HFFc6 (cell line): ENCODE measurements around the gene DNER. TPM values are rescaled to one million over a fixed set of nuclear protein-coding genes. Genes with fewer than 3 reads are reported as not detected.

Experiments
- DNase-seq: peaks from one replicate; pipeline ENCODE4 v3.0.0-alpha.2; 2018
- H3K27ac Mint-ChIP-seq: 2 replicates; pipeline ENCODE4 v1.8.0; 2020; ENCODE audit warnings: mild to moderate bottlenecking, mixed read lengths
- H3K27me3 Mint-ChIP-seq: 2 replicates; pipeline ENCODE4 v1.8.0; 2021; ENCODE audit warnings: mild to moderate bottlenecking, moderate library complexity, mixed read lengths; ENCODE audit not compliant: insufficient read depth
- H3K36me3 Mint-ChIP-seq: 2 replicates; pipeline ENCODE4 v1.8.0; 2021; ENCODE audit warnings: low read depth, mixed read lengths
- H3K4me1 Mint-ChIP-seq: 2 replicates; pipeline ENCODE4 v1.8.0; 2020; ENCODE audit warnings: low read depth, mixed read lengths
- H3K4me3 Mint-ChIP-seq: 2 replicates; pipeline ENCODE4 v1.8.0; 2020; ENCODE audit warnings: mild to moderate bottlenecking, moderate library complexity, mixed read lengths
- H3K9me3 Mint-ChIP-seq: 2 replicates; pipeline ENCODE4 v1.8.0; 2020; ENCODE audit warnings: mild to moderate bottlenecking, mixed read lengths
- total RNA-seq, 6 experiments: library from RNA; stranded (reverse); fragmentation: NEBNext Ultra II Directional; extraction: Animal tissue kit (Norgen Biotek cat#: 25700); gene quantifications; 2 replicates in 1 of 6; 3 replicates in 5 of 6; pipeline ENCODE4 v1.2.3, GENCODE V29; 2021
- TF ChIP-seq, protein P1 (sequence below): fragments of 200-600 bp; sonication (generic); IDR thresholded peaks from 2 replicates; pipeline ENCODE4 v1.5.0; 2021; ENCODE audit warnings: antibody characterized with exemption, mild to moderate bottlenecking

Gene DNER
- total RNA-seq, 6 experiments from 2014 or later, result 0.07 to 3.8 (median 2.7) TPM

- H3K9me3 Mint-ChIP-seq, result no peaks in the 10 kb centered on the region
- DNase-seq, result no peak
- no peak overlapping the region for H3K27ac Mint-ChIP-seq
- peaks cover 2% of the 10 kb centered on the region for H3K27me3 Mint-ChIP-seq
- H3K4me3 Mint-ChIP-seq, result no peak overlapping the region
- H3K36me3 Mint-ChIP-seq, result peaks cover 6% of the 10 kb centered on the region; the same call in 1 of the 2 replicates
- H3K4me1 Mint-ChIP-seq, result peaks cover 40% of the 10 kb centered on the region
- TF ChIP-seq, protein P1, sequence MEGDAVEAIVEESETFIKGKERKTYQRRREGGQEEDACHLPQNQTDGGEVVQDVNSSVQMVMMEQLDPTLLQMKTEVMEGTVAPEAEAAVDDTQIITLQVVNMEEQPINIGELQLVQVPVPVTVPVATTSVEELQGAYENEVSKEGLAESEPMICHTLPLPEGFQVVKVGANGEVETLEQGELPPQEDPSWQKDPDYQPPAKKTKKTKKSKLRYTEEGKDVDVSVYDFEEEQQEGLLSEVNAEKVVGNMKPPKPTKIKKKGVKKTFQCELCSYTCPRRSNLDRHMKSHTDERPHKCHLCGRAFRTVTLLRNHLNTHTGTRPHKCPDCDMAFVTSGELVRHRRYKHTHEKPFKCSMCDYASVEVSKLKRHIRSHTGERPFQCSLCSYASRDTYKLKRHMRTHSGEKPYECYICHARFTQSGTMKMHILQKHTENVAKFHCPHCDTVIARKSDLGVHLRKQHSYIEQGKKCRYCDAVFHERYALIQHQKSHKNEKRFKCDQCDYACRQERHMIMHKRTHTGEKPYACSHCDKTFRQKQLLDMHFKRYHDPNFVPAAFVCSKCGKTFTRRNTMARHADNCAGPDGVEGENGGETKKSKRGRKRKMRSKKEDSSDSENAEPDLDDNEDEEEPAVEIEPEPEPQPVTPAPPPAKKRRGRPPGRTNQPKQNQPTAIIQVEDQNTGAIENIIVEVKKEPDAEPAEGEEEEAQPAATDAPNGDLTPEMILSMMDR, result no peak
Observed at GRCh38 chr2:229453230-229453629, 261.1 kb downstream of the DNER start.

- Mint-ChIP-seq H3K9me3 (no peaks in the 10 kb centered on the region), H3K27me3 (peaks cover 2% of the 10 kb centered on the region), H3K4me3 (no peak overlapping the region)
Observed at GRCh38 chr2:229451852-229452251, 262.5 kb downstream of the DNER start.

GRCh38 chr2:229447227-229447626, 267.1 kb downstream of the DNER start:
- no peaks in the 10 kb centered on the region for H3K9me3 Mint-ChIP-seq
- H3K27ac Mint-ChIP-seq, result no peak overlapping the region
- no peak for DNase-seq
- H3K4me1 Mint-ChIP-seq, result peaks cover 36% of the 10 kb centered on the region
- H3K36me3 Mint-ChIP-seq, result peaks cover 6% of the 10 kb centered on the region; the same call in 1 of the 2 replicates
- peaks cover 2% of the 10 kb centered on the region; the same call in 1 of the 2 replicates for H3K27me3 Mint-ChIP-seq
- TF ChIP-seq, protein P1, result no peak
- no peak overlapping the region for H3K4me3 Mint-ChIP-seq

More at GRCh38 chr2:229451852-229452251, 262.5 kb downstream of the DNER start:
- Mint-ChIP-seq H3K4me1 (peaks cover 44% of the 10 kb centered on the region), H3K36me3 (peaks cover 6% of the 10 kb centered on the region; the same call in 1 of the 2 replicates), H3K27ac (no peak overlapping the region)
- TF ChIP-seq, protein P1, result no peak
- DNase-seq, result no peak

GRCh38 chr2:229446350-229446749, 268.0 kb downstream of the DNER start:
- Mint-ChIP-seq H3K27ac (peak overlapping the region; percentile 98), H3K36me3 (peaks cover 6% of the 10 kb centered on the region; the same call in 1 of the 2 replicates), H3K27me3 (no peaks in the 10 kb centered on the region), H3K9me3 (no peaks in the 10 kb centered on the region), H3K4me1 (peaks cover 36% of the 10 kb centered on the region), H3K4me3 (peak overlapping the region; percentile 75; the same call in 1 of the 2 replicates)
- TF ChIP-seq, protein P1, result no peak
- no peak for DNase-seq

GRCh38 chr2:229445501-229446211, 268.7 kb downstream of the DNER start:
- TF ChIP-seq, protein P1, result no peak
- peak; percentile 26 for DNase-seq
- H3K36me3 Mint-ChIP-seq, result peaks cover 4% of the 10 kb centered on the region; the same call in 1 of the 2 replicates
- H3K4me1 Mint-ChIP-seq, result peaks cover 36% of the 10 kb centered on the region
- H3K27me3 Mint-ChIP-seq, result peaks cover 1% of the 10 kb centered on the region; the same call in 1 of the 2 replicates
- peak overlapping the region; percentile 75 for H3K4me3 Mint-ChIP-seq
- no peaks in the 10 kb centered on the region for H3K9me3 Mint-ChIP-seq
- peak overlapping the region; percentile 98 for H3K27ac Mint-ChIP-seq
